Endothelial cell of umbilical vein (primary cell): ENCODE measurements around the gene STOX1.

Experiments used
- EZH2 ChIP-seq: IDR thresholded peaks from 2 replicates; pipeline ENCODE4 v1.6.1; 2012; ENCODE audit warnings: borderline replicate concordance, low read depth, mild to moderate bottlenecking, moderate library complexity, low read length, inconsistent platforms; ENCODE audit not compliant: severe bottlenecking
- POLR2A ChIP-seq: IDR thresholded peaks from 2 replicates; pipeline ENCODE4 v1.6.1; 2012; ENCODE audit warnings: low read depth, mild to moderate bottlenecking, control low read depth, low read length
- TF ChIP-seq, protein P1 (sequence below), 2 donors: IDR thresholded peaks; 1 replicate in 1 of 2; 2 replicates in 1 of 2; pipeline ENCODE4 v1.5.1; 2011; ENCODE audit warnings: low read length in 2 of 2, mild to moderate bottlenecking in 2 of 2, moderate library complexity in 2 of 2, control low read depth in 1 of 2, inconsistent platforms in 1 of 2, low read depth in 1 of 2; ENCODE audit not compliant: insufficient read depth in 1 of 2; ENCODE audit errors: extremely low read depth in 1 of 2
- TF ChIP-seq, protein P2 (sequence below): IDR thresholded peaks from 2 replicates; pipeline ENCODE4 v1.6.1; 2011; ENCODE audit not compliant: insufficient read depth, insufficient read length

DNA sequence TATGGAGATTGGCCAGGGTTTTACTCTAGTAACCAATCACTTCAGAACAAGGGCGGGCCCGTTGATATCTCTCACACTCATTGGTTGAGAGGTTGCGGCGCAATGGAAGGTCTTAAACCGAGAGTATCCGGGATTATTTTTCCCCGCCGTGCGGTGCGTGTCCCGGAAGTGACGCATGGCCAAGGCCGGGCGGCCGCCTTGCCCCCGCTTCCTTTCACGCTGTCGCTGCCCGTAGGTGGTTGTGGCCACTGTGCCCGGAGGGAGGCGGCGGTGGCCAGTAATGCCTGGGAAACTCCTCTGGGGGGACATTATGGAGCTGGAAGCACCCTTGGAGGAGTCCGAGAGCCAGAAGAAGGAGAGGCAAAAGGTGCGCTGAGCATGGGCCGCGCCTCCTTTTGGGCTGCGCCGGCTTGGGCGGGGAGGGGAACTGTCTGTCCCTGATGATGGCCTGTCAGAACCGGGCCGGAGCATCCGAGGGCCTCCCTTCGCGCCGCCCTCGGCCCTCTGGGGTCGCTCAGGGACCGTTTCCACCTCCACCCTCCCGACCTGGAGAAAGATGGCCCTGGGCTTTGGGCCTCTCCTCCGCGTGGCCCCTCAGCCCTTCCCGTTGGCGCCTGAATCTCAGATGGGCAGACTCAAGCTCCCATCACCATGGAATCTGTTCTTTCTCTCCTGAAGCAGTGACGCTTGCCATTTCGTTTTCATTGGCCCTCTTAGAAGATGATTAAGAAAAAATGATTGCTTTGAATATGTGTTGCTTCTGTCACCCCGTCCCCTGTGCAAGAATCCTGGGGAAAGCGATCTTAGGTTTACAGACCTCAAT lies 74.0 kb downstream of the STOX1 start, which contains the start of gene DDX50:
- TF ChIP-seq, protein P1, sequence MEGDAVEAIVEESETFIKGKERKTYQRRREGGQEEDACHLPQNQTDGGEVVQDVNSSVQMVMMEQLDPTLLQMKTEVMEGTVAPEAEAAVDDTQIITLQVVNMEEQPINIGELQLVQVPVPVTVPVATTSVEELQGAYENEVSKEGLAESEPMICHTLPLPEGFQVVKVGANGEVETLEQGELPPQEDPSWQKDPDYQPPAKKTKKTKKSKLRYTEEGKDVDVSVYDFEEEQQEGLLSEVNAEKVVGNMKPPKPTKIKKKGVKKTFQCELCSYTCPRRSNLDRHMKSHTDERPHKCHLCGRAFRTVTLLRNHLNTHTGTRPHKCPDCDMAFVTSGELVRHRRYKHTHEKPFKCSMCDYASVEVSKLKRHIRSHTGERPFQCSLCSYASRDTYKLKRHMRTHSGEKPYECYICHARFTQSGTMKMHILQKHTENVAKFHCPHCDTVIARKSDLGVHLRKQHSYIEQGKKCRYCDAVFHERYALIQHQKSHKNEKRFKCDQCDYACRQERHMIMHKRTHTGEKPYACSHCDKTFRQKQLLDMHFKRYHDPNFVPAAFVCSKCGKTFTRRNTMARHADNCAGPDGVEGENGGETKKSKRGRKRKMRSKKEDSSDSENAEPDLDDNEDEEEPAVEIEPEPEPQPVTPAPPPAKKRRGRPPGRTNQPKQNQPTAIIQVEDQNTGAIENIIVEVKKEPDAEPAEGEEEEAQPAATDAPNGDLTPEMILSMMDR (IDR thresholded peaks at IDR 0.05; ENCODE audit: extremely low read depth in 1 of 2, insufficient read depth in 1 of 2, low read depth in 1 of 2, low read length in 2 of 2) = peak in 1 of 2 donors; percentile 14
- TF ChIP-seq POLR2A (peak; percentile 91), EZH2 (no peak)
- TF ChIP-seq, protein P2, sequence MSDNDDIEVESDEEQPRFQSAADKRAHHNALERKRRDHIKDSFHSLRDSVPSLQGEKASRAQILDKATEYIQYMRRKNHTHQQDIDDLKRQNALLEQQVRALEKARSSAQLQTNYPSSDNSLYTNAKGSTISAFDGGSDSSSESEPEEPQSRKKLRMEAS = peak; percentile 40
